MM.1S (cell line): ENCODE data around the gene PTPRN2.

Experiments
- EZH2 ChIP-seq: fragments of 300-600 bp; sonication (generic); optimal IDR thresholded peaks from 2 replicates; pipeline ENCODE3; 2017; ENCODE audit warnings: low read depth, mild to moderate bottlenecking, antibody characterized with exemption, low read length, mixed read lengths
- TF ChIP-seq, protein P1 (sequence below): fragments of 300-600 bp; sonication (generic); IDR thresholded peaks from 2 replicates; pipeline ENCODE4 v1.5.1; 2016; ENCODE audit warnings: antibody characterized with exemption, low read length, mixed read lengths

DNA sequence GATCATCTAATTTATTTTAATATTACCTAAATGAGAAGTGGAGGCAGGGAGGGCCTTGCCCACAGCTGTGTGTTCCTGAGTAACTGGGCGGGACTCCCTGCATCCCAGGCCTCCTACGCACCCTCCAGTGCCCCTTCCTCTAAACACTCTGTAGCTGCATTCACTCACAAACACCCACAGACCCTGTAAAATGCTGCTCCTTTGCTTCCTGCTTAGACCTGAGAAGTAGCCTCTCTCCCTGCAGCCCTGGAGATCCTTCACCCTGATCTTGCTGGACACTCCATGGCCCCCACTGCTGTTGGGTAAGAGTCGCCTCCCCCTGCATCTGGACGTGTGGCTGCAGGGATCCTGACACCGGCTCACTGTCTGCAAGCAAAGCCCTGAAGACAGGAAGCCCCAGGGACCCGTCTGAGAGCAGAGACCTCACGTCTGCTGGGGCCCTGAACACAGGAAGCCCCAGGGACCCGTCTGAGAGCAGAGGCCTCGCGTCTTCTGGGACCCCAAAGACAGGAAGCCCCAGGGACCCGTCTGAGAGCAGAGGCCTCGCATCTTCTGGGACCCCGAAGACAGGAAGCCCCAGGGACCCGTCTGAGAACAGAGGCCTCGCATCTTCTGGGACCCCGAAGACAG, 661.0 kb downstream of the PTPRN2 start:
- TF ChIP-seq, protein P1, sequence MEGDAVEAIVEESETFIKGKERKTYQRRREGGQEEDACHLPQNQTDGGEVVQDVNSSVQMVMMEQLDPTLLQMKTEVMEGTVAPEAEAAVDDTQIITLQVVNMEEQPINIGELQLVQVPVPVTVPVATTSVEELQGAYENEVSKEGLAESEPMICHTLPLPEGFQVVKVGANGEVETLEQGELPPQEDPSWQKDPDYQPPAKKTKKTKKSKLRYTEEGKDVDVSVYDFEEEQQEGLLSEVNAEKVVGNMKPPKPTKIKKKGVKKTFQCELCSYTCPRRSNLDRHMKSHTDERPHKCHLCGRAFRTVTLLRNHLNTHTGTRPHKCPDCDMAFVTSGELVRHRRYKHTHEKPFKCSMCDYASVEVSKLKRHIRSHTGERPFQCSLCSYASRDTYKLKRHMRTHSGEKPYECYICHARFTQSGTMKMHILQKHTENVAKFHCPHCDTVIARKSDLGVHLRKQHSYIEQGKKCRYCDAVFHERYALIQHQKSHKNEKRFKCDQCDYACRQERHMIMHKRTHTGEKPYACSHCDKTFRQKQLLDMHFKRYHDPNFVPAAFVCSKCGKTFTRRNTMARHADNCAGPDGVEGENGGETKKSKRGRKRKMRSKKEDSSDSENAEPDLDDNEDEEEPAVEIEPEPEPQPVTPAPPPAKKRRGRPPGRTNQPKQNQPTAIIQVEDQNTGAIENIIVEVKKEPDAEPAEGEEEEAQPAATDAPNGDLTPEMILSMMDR = no peak
- TF ChIP-seq EZH2 = no peak
